Pericardium fibroblast (primary cell): ENCODE measurements around the gene RPEL1. TPM values are rescaled to one million over a fixed set of nuclear protein-coding genes. Genes with fewer than 3 reads are reported as not detected.

Experiments
- total RNA-seq: library from RNA; depleted of rRNA; stranded (reverse); fragments of >200 nt; gene quantifications from 2 replicates; pipeline ENCODE4 v1.2.3, GENCODE V29; 2015

Gene RPEL1
- 0.09 and 0.12 TPM in 2 replicates for total RNA-seq

DNA sequence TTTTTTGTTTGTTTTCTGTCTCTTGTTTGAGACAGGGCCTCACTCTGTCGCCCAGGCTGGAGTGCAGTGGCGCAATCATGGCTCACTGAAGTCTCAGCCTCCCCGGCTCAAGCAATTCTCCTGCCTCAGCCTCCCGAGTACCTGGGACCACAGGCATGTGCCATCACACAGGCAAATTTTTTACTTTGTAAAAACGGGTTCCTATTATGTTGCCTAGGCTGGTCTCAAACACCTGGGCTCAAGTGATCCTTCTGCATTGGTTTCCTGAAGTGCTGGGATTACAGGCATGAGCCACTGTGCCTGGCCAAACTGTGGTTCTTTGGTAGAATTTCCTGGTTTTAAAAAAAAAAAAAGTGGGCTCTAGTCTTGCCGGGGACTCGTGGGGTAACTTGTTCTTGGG is at the start of gene RPEL1:
Gene RPEL1, plus strand, starts transcription at position 301 of the 400 bp plus-strand sequence. CDS start 110 bp downstream, outside the sequence.

DNA sequence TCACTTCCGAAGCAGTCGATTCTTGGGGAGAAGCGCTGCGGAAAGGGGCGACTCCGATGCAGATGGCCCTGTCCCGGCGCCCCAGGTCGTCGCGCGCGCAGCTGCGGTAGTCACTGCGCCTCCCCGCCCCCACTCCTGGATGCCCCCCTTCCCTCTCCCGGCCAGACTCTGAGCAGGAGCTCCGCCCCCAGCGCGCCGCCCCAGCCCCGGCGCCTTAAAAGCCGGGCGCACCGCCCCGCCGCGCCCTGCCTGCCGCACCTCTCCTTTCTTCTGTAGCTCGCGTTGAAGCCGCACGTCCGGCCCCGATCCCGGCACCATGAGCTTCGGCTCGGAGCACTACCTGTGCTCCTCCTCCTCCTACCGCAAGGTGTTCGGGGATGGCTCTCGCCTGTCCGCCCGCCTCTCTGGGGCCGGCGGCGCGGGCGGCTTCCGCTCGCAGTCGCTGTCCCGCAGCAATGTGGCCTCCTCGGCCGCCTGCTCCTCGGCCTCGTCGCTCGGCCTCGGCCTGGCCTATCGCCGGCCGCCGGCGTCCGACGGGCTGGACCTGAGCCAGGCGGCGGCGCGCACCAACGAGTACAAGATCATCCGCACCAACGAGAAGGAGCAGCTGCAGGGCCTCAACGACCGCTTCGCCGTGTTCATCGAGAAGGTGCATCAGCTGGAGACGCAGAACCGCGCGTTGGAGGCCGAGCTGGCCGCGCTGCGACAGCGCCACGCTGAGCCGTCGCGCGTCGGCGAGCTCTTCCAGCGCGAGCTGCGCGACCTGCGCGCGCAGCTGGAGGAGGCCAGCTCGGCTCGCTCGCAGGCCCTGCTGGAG is 31.4 kb downstream of the RPEL1 start, which contains the start of gene INA:
Gene INA, plus strand, starts transcription at position 243 of the 817 bp plus-strand sequence. Its CDS starts 74 bp downstream, at position 317.

Other genes with a start within 250 kb of the RPEL1 start
- gene NT5C2, start 52.6 kb upstream of the RPEL1 start, total RNA-seq = 67.0 and 67.7 TPM in 2 replicates
- gene INA, start 31.3 kb downstream of the RPEL1 start, total RNA-seq = 0.09 and 0.12 TPM in 2 replicates
- 6.1 and 9.2 TPM in 2 replicates for gene PCGF6, start 105.3 kb downstream of the RPEL1 start, total RNA-seq
- 2.3 and 4.9 TPM in 2 replicates for gene TAF5, start 122.1 kb downstream of the RPEL1 start, total RNA-seq
- gene ATP5MK, start 150.6 kb downstream of the RPEL1 start, total RNA-seq = 255 and 293 TPM in 2 replicates
- gene PDCD11, start 150.7 kb downstream of the RPEL1 start, total RNA-seq = 16.0 and 18.9 TPM in 2 replicates
- 84.4 and 88.9 TPM in 2 replicates for gene CALHM2, start 206.5 kb downstream of the RPEL1 start, total RNA-seq
- not detected in 2 replicates for gene CALHM1, start 213.0 kb downstream of the RPEL1 start, total RNA-seq
- gene CALHM3, start 233.4 kb downstream of the RPEL1 start, total RNA-seq = 0.58 TPM in 1 of 2 replicates, not detected in the other
- under 0.01 and 2.4 TPM in 2 replicates for gene NEURL1, start 247.8 kb downstream of the RPEL1 start, total RNA-seq